GM12878 (cell line): ENCODE results near the gene LRRC27. TPM values are rescaled to one million over a fixed set of nuclear protein-coding genes. Genes with fewer than 3 reads are reported as not detected.

Experiments
- BCL11A ChIP-seq: IDR thresholded peaks from 2 replicates; pipeline ENCODE4 v1.6.1; 2011; ENCODE audit warnings: low read depth, low read length
- BHLHE40 ChIP-seq, 2 experiments: fragments of 450-650 bp in 1 of 2; IDR thresholded peaks; 2 replicates each; pipeline ENCODE4 v1.6.1; 2011 to 2017; ENCODE audit warnings: low read depth in 2 of 2, borderline replicate concordance in 1 of 2, improper control_type of control experiment in 1 of 2, low read length in 1 of 2, mild to moderate bottlenecking in 1 of 2
- BRCA1 ChIP-seq: IDR thresholded peaks from 2 replicates; pipeline ENCODE4 v1.6.1; 2011; ENCODE audit warnings: low read depth, low read length, improper control_type of control experiment
- CHD2 ChIP-seq: IDR thresholded peaks from 2 replicates; pipeline ENCODE4 v1.6.1; 2011; ENCODE audit warnings: low read depth, low read length, improper control_type of control experiment, borderline replicate concordance
- CREB1 ChIP-seq: IDR thresholded peaks from 2 replicates; pipeline ENCODE4 v1.6.1; 2012; ENCODE audit warnings: low read depth, mild to moderate bottlenecking, inconsistent platforms
- ETV6 ChIP-seq, 2 experiments: fragments of 450-650 bp in 1 of 2; IDR thresholded peaks in 1 of 2; conservative IDR thresholded peaks in 1 of 2; 2 replicates each; pipeline ENCODE4 v1.6.1; 2014; ENCODE audit warnings: antibody characterized with exemption in 1 of 2, borderline replicate concordance in 1 of 2, low read depth in 1 of 2, mild to moderate bottlenecking in 1 of 2, moderate library complexity in 1 of 2
- FOXK2 ChIP-seq: fragments of 450-650 bp; IDR thresholded peaks from 2 replicates; pipeline ENCODE4 v1.6.1; 2017; ENCODE audit warnings: mild to moderate bottlenecking, moderate library complexity
- MEF2A ChIP-seq: IDR thresholded peaks from 2 replicates; pipeline ENCODE4 v1.6.1; 2011; ENCODE audit warnings: low read depth, mild to moderate bottlenecking, low read length, moderate library complexity; ENCODE audit not compliant: insufficient read depth
- MEF2B ChIP-seq: fragments of 450-650 bp; IDR thresholded peaks from 2 replicates; pipeline ENCODE4 v1.6.1; 2018; ENCODE audit warnings: mild to moderate bottlenecking, moderate library complexity; ENCODE audit not compliant: partially characterized antibody, poor library complexity, severe bottlenecking
- NFXL1 ChIP-seq: fragments of 450-650 bp; IDR thresholded peaks from 2 replicates; pipeline ENCODE4 v1.6.1; 2017; ENCODE audit warnings: antibody characterized with exemption, mild to moderate bottlenecking, borderline replicate concordance
- NFYB ChIP-seq: IDR thresholded peaks from 2 replicates; pipeline ENCODE4 v1.6.1; 2011; ENCODE audit warnings: low read depth, mild to moderate bottlenecking, low read length, improper control_type of control experiment, moderate library complexity; ENCODE audit not compliant: insufficient read depth
- RELA ChIP-seq: fragments of 450-650 bp; IDR thresholded peaks from 2 replicates; pipeline ENCODE4 v1.8.0; 2014; ENCODE audit warnings: borderline replicate concordance; ENCODE audit not compliant: partially characterized antibody
- SMARCA5 ChIP-seq: fragments of 450-650 bp; IDR thresholded peaks from 2 replicates; pipeline ENCODE4 v1.6.1; 2017; ENCODE audit warnings: mild to moderate bottlenecking
- TCF12 ChIP-seq: IDR thresholded peaks from 2 replicates; pipeline ENCODE4 v1.6.1; 2011; ENCODE audit warnings: low read depth, mild to moderate bottlenecking, low read length
- YY1 ChIP-seq: IDR thresholded peaks from 2 replicates; pipeline ENCODE4 v1.6.1; 2011; ENCODE audit warnings: low read depth, mild to moderate bottlenecking, low read length
- polyA plus RNA-seq, 11 experiments: library from polyadenylated mRNA; depleted of rRNA in 4 of 11; unstranded in 6 of 11; stranded (reverse) in 5 of 11; fragments of >200 nt; fragmentation: Nextera tagmentation in 4 of 11; fragmentation: Illumina TruSeq in 1 of 11; extraction: Ambion mirVana in 4 of 11; extraction: Trizol in 1 of 11; gene quantifications; 1 replicate in 1 of 11; 2 replicates in 10 of 11; pipeline versions ENCODE4 v1.2.1 to v1.2.3, GENCODE V29; 2011 to 2016; ENCODE audit warnings: inconsistent platforms in 2 of 11, missing spikeins in 2 of 11, low read depth in 1 of 11
- total RNA-seq, 4 experiments: library from RNA; depleted of rRNA in 3 of 4; stranded (reverse); fragments of >200 nt in 3 of 4; fragmentation: Illumina TruSeq in 1 of 4; extraction: Trizol in 1 of 4; gene quantifications; 2 replicates each; pipeline versions ENCODE4 v1.2.1 to v1.2.3, GENCODE V29; 2013 to 2021
- TF ChIP-seq, protein P1 (sequence below): fragments of 450-650 bp; IDR thresholded peaks from 2 replicates; pipeline ENCODE4 v1.6.1; 2017; ENCODE audit warnings: mild to moderate bottlenecking, moderate library complexity
- TF ChIP-seq, protein P2 (sequence below): fragments of 450-650 bp; formaldehyde crosslinking; IDR thresholded peaks from 2 replicates; pipeline ENCODE4 v1.5.0; 2022; ENCODE audit warnings: mild to moderate bottlenecking, missing genetic modification characterization
- TF ChIP-seq, protein P3 (sequence below): IDR thresholded peaks from 2 replicates; pipeline ENCODE4 v1.6.1; 2012; ENCODE audit warnings: low read depth, low read length, improper control_type of control experiment
- TF ChIP-seq, protein P4 (sequence below), 3 experiments: IDR thresholded peaks in 2 of 3; conservative IDR thresholded peaks in 1 of 3; 2 replicates each; pipeline ENCODE4 v1.5.1; 2011; ENCODE audit warnings: low read depth in 3 of 3, low read length in 3 of 3, mild to moderate bottlenecking in 3 of 3, control low read depth in 2 of 3, moderate library complexity in 2 of 3, inconsistent platforms in 1 of 3, mixed read lengths in 1 of 3; ENCODE audit not compliant: control insufficient read depth in 2 of 3, insufficient read depth in 1 of 3; ENCODE audit errors: extremely low read depth in 1 of 3

Gene LRRC27
- total and polyA plus RNA-seq, 10 of the 15 experiments (the other 5 are each of a cell fraction or from before 2014, with no cell fraction given), result 0.48 to 6.9 (median 4.7) TPM

- TF ChIP-seq, protein P1, sequence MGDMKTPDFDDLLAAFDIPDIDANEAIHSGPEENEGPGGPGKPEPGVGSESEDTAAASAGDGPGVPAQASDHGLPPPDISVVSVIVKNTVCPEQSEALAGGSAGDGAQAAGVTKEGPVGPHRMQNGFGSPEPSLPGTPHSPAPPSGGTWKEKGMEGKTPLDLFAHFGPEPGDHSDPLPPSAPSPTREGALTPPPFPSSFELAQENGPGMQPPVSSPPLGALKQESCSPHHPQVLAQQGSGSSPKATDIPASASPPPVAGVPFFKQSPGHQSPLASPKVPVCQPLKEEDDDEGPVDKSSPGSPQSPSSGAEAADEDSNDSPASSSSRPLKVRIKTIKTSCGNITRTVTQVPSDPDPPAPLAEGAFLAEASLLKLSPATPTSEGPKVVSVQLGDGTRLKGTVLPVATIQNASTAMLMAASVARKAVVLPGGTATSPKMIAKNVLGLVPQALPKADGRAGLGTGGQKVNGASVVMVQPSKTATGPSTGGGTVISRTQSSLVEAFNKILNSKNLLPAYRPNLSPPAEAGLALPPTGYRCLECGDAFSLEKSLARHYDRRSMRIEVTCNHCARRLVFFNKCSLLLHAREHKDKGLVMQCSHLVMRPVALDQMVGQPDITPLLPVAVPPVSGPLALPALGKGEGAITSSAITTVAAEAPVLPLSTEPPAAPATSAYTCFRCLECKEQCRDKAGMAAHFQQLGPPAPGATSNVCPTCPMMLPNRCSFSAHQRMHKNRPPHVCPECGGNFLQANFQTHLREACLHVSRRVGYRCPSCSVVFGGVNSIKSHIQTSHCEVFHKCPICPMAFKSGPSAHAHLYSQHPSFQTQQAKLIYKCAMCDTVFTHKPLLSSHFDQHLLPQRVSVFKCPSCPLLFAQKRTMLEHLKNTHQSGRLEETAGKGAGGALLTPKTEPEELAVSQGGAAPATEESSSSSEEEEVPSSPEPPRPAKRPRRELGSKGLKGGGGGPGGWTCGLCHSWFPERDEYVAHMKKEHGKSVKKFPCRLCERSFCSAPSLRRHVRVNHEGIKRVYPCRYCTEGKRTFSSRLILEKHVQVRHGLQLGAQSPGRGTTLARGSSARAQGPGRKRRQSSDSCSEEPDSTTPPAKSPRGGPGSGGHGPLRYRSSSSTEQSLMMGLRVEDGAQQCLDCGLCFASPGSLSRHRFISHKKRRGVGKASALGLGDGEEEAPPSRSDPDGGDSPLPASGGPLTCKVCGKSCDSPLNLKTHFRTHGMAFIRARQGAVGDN, result peak; percentile 62
- TF ChIP-seq MEF2A (peak; percentile 61; the same call in 1 of the 2 replicates), CHD2 (no peak), FOXK2 (no peak), TCF12 (0 out of 2 replicates have a peak, but pooled peaks have one; percentile 11), NFXL1 (no peak), BRCA1 (no peak), ETV6 (conservative IDR thresholded peaks at IDR 0.05 in 1 of 2, IDR thresholded peaks at IDR 0.05 in 1 of 2; ENCODE audit: borderline replicate concordance in 1 of 2, low read depth in 1 of 2) (no peak), NFYB (no peak), YY1 (no peak), BHLHE40 (IDR thresholded peaks at IDR 0.05; ENCODE audit: borderline replicate concordance in 1 of 2, low read depth in 2 of 2, low read length in 1 of 2) (0 out of 4 replicates have a peak, but pooled peaks of 1 of the 2 experiments have one; percentile 15), CREB1 (no peak), RELA (no peak), SMARCA5 (no peak), BCL11A (no peak), MEF2B (peak; percentile 68)
- TF ChIP-seq, protein P2, sequence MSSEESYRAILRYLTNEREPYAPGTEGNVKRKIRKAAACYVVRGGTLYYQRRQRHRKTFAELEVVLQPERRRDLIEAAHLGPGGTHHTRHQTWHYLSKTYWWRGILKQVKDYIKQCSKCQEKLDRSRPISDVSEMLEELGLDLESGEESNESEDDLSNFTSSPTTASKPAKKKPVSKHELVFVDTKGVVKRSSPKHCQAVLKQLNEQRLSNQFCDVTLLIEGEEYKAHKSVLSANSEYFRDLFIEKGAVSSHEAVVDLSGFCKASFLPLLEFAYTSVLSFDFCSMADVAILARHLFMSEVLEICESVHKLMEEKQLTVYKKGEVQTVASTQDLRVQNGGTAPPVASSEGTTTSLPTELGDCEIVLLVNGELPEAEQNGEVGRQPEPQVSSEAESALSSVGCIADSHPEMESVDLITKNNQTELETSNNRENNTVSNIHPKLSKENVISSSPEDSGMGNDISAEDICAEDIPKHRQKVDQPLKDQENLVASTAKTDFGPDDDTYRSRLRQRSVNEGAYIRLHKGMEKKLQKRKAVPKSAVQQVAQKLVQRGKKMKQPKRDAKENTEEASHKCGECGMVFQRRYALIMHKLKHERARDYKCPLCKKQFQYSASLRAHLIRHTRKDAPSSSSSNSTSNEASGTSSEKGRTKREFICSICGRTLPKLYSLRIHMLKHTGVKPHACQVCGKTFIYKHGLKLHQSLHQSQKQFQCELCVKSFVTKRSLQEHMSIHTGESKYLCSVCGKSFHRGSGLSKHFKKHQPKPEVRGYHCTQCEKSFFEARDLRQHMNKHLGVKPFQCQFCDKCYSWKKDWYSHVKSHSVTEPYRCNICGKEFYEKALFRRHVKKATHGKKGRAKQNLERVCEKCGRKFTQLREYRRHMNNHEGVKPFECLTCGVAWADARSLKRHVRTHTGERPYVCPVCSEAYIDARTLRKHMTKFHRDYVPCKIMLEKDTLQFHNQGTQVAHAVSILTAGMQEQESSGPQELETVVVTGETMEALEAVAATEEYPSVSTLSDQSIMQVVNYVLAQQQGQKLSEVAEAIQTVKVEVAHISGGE, result no peak
- TF ChIP-seq, protein P3, sequence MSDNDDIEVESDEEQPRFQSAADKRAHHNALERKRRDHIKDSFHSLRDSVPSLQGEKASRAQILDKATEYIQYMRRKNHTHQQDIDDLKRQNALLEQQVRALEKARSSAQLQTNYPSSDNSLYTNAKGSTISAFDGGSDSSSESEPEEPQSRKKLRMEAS, result 0 out of 2 replicates have a peak, but pooled peaks have one; percentile 16
- TF ChIP-seq, protein P4, sequence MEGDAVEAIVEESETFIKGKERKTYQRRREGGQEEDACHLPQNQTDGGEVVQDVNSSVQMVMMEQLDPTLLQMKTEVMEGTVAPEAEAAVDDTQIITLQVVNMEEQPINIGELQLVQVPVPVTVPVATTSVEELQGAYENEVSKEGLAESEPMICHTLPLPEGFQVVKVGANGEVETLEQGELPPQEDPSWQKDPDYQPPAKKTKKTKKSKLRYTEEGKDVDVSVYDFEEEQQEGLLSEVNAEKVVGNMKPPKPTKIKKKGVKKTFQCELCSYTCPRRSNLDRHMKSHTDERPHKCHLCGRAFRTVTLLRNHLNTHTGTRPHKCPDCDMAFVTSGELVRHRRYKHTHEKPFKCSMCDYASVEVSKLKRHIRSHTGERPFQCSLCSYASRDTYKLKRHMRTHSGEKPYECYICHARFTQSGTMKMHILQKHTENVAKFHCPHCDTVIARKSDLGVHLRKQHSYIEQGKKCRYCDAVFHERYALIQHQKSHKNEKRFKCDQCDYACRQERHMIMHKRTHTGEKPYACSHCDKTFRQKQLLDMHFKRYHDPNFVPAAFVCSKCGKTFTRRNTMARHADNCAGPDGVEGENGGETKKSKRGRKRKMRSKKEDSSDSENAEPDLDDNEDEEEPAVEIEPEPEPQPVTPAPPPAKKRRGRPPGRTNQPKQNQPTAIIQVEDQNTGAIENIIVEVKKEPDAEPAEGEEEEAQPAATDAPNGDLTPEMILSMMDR (IDR thresholded peaks at IDR 0.05 in 2 of 3, conservative IDR thresholded peaks at IDR 0.05 in 1 of 3; ENCODE audit: control insufficient read depth in 2 of 3, extremely low read depth in 1 of 3, insufficient read depth in 1 of 3, low read depth in 3 of 3, low read length in 3 of 3), result no peak
Observed at GRCh38 chr10:132420981-132421846, 89.2 kb downstream of the LRRC27 start (continued).
